Duodenal mucosa (tissue), 2 donors: Measurements from ENCODE around the gene CMTM2.

Experiments used
- H3K27ac ChIP-seq: one replicate; pipeline ENCODE4 v1.7.0; 2013; ENCODE audit warnings: low read depth, low read length
- H3K27me3 ChIP-seq, 2 donors: one replicate each; pipeline ENCODE4 v1.7.0; 2013; ENCODE audit warnings: low read length in 2 of 2, control low read depth in 1 of 2; ENCODE audit not compliant: insufficient read depth in 2 of 2, control insufficient read depth in 1 of 2
- H3K36me3 ChIP-seq, 2 donors: one replicate each; pipeline ENCODE4 v1.7.0; 2013; ENCODE audit warnings: low read length in 2 of 2, control low read depth in 1 of 2; ENCODE audit not compliant: insufficient read depth in 2 of 2, control insufficient read depth in 1 of 2
- H3K4me1 ChIP-seq, 2 donors: one replicate each; pipeline ENCODE4 v1.7.0; 2013; ENCODE audit warnings: low read length in 2 of 2, control low read depth in 1 of 2; ENCODE audit not compliant: insufficient read depth in 2 of 2, control insufficient read depth in 1 of 2
- H3K4me3 ChIP-seq, 2 donors: one replicate each; pipeline ENCODE4 v1.7.0; 2013; ENCODE audit warnings: low read length in 2 of 2, low read depth in 1 of 2
- H3K9ac ChIP-seq, 2 donors: one replicate each; pipeline ENCODE4 v1.7.0; 2013; ENCODE audit warnings: low read length in 2 of 2, low read depth in 1 of 2
- H3K9me3 ChIP-seq, 2 donors: one replicate each; pipeline ENCODE4 v1.7.0; 2013; ENCODE audit warnings: low read length in 2 of 2, control low read depth in 1 of 2; ENCODE audit not compliant: control insufficient read depth in 1 of 2

CMTM2 gene

DNA sequence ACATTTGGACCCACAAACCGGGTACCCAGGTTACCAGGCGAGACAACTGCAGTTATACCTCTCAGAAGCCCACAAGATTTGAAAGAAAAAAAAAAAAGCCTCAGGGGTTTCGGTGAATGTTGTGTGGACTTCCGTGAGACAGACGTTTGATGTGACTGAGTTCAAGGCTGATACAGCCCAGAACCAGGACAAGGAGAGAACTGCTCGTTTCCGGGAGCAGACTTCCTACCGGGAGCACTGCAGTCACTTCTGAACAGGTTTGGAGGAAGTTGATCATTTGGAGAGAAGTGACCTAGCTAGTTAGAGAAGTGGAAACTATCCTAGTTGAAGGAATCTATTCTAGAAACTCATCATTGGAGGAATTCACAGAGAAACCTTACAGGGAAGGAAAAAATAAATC, 26.0 kb upstream of the CMTM2 start:
- H3K4me3 ChIP-seq = peak overlapping the region; percentile 80 to 87
- H3K27me3 ChIP-seq = no peaks in the 10 kb centered on the region
- H3K27ac ChIP-seq = no peak overlapping the region
- peak overlapping the region; percentile 73 to 76 for H3K9ac ChIP-seq
- H3K4me1 ChIP-seq = peaks cover 28 to 41% of the 10 kb centered on the region in 2 donors
- no peaks in the 10 kb centered on the region for H3K9me3 ChIP-seq
- peaks cover under 1 to 5% of the 10 kb centered on the region in 2 donors for H3K36me3 ChIP-seq

DNA sequence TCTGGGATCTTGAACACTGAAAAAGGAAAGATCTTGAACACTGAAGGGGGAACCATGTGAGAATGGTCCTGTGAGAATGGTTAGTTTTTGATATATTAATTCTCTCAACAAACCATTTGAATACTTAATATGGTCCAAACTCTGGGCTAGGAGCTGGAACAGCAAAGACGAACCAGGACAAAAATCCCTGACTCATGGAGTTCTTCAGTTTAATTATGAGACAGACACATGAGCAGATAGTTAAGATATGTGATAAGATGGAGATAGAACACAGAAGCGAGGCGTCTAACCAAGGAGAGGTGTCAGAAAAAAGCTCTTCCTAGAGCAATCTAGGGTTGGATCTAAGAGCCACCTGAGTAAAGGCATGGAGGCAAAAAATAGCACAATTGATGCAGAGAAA, 25.2 kb upstream of the CMTM2 start:
- Histone ChIP-seq H3K4me1 (peaks cover 25 to 34% of the 10 kb centered on the region in 2 donors), H3K36me3 (peaks cover 8 to 12% of the 10 kb centered on the region in 2 donors), H3K9ac (peak overlapping the region; percentile 73 to 76), H3K9me3 (no peaks in the 10 kb centered on the region), H3K27me3 (no peaks in the 10 kb centered on the region), H3K27ac (no peak overlapping the region), H3K4me3 (peak overlapping the region; percentile 80 to 87)

DNA sequence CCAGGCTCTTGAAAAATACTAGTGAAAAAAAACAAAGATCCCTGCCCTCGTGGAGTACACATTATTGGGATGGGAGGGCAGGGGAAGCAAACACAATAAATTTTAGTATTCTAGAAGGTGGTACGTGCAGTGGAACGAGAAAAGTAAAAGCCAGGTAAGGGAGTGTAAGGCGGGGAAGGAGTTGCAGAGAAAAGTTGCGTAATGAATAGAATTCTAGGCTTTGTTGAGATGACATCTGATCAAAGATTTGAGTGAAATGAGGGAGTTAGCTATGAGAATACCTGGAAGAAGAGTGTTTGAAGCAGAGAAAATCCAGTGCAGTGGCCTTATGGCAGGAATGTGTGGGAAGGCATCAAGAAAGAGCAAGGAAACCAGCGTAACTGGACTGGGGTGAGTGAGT, 24.8 kb upstream of the CMTM2 start:
- H3K4me3 ChIP-seq = peak overlapping the region; percentile 80 to 87
- no peaks in the 10 kb centered on the region for H3K9me3 ChIP-seq
- no peak overlapping the region for H3K9ac ChIP-seq
- H3K36me3 ChIP-seq = peaks cover 12 to 13% of the 10 kb centered on the region in 2 donors
- no peak overlapping the region for H3K27ac ChIP-seq
- no peaks in the 10 kb centered on the region for H3K27me3 ChIP-seq
- peaks cover 25 to 29% of the 10 kb centered on the region in 2 donors for H3K4me1 ChIP-seq

DNA sequence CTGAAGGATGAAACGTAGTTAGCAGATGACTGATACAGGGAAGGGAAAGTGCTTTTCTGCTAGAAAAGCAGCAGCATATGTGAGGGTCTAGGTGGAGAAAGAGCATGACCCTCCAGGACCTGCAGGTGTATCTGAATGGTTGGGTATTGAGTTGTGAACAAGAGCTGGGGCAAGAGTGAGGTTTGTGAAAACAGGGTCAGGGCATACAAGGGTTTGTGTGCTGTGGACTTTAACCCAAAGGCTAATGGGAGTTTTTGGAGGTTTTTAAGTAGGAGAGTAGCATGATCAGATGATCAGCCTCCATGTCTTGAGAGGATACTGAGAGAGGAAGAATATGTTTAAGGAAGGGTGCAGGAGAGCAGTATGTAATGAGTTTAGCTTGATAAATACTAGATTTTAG, 19.2 kb upstream of the CMTM2 start:
- Histone ChIP-seq H3K27ac (no peak overlapping the region), H3K36me3 (peaks cover 12 to 30% of the 10 kb centered on the region in 2 donors), H3K27me3 (no peaks in the 10 kb centered on the region), H3K9me3 (no peaks in the 10 kb centered on the region), H3K9ac (no peak overlapping the region), H3K4me3 (no peak overlapping the region), H3K4me1 (no peaks in the 10 kb centered on the region)

DNA sequence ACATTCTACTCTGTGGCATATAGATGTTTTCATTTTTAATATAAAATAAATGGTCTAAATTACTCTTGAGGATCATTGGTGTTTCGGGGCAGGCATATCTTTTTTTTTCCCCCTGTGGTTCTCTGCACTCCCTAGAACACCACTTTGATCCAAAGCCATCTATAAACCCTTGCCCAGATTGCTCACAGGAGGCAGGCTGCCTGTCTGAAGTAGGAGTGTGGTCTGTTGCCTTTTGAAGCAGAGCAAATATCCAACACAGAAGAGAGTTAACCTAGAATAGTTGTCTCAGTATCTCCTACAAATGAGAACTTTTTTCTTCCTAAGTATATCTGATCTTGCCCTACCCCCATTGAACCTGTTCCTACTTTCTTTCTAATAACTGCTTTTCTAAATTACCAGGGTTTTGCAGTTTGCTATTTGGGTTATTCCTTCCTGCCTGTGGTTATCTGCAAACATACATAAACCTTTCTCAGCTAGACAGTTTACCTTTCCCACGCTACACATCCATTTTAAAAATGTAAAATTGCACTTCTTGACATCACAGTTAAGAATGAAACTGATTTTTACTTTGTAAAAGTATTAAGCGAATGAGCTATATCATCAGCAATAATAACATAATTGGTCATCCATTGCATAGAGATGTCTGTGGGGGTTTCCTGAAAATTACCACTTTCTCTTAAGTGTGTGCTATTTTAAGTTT, 17.7 kb upstream of the CMTM2 start:
- no peaks in the 10 kb centered on the region for H3K4me1 ChIP-seq
- no peak overlapping the region for H3K4me3 ChIP-seq
- peaks cover 12 to 40% of the 10 kb centered on the region in 2 donors for H3K36me3 ChIP-seq
- H3K9ac ChIP-seq = no peak overlapping the region
- H3K27me3 ChIP-seq = no peaks in the 10 kb centered on the region
- no peaks in the 10 kb centered on the region for H3K9me3 ChIP-seq
- no peak overlapping the region for H3K27ac ChIP-seq

DNA sequence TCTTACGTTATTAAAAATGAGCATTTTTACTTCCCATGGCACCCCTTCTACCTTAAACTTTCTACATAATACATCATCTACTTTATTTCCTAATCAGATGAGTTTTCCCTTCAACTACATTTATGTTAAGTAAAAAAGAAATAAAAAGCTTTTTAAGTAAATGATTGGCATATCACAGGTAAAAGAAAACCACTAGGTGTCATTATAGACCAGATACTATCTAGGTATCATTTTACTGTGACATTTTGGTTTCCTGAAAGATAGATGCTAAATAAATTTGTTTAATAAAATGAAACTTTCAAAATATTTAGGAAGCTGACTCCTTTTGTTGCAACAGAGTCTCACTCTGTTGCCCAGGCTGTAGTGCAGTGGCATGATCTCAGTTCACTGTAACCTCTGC, 16.9 kb upstream of the CMTM2 start:
- no peak overlapping the region for H3K27ac ChIP-seq
- H3K9me3 ChIP-seq = no peaks in the 10 kb centered on the region
- H3K36me3 ChIP-seq = peaks cover 11 to 44% of the 10 kb centered on the region in 2 donors
- no peaks in the 10 kb centered on the region for H3K27me3 ChIP-seq
- H3K9ac ChIP-seq = no peak overlapping the region
- H3K4me3 ChIP-seq = no peak overlapping the region
- H3K4me1 ChIP-seq = no peaks in the 10 kb centered on the region

DNA sequence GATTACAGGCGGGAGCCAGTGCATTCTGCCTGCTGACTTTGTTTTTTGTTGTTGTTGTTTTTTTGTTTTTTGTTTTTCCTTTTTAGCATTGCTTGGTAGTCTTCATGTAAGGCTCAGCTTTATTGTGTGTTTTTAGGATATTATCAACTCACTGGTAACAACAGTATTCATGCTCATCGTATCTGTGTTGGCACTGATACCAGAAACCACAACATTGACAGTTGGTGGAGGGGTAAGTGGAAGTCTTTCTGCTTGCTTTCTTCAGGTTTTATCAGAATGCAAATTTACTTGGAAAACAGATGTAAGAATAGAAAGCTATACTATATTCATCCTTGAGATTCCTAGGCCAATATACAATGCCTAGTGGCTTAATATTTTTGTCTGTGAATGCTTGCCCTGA, 16.3 kb upstream of the CMTM2 start:
- no peaks in the 10 kb centered on the region for H3K9me3 ChIP-seq
- H3K4me3 ChIP-seq = no peak overlapping the region
- H3K9ac ChIP-seq = no peak overlapping the region
- no peaks in the 10 kb centered on the region for H3K4me1 ChIP-seq
- H3K27ac ChIP-seq = no peak overlapping the region
- H3K27me3 ChIP-seq = no peaks in the 10 kb centered on the region
- peaks cover 7 to 44% of the 10 kb centered on the region in 2 donors for H3K36me3 ChIP-seq

DNA sequence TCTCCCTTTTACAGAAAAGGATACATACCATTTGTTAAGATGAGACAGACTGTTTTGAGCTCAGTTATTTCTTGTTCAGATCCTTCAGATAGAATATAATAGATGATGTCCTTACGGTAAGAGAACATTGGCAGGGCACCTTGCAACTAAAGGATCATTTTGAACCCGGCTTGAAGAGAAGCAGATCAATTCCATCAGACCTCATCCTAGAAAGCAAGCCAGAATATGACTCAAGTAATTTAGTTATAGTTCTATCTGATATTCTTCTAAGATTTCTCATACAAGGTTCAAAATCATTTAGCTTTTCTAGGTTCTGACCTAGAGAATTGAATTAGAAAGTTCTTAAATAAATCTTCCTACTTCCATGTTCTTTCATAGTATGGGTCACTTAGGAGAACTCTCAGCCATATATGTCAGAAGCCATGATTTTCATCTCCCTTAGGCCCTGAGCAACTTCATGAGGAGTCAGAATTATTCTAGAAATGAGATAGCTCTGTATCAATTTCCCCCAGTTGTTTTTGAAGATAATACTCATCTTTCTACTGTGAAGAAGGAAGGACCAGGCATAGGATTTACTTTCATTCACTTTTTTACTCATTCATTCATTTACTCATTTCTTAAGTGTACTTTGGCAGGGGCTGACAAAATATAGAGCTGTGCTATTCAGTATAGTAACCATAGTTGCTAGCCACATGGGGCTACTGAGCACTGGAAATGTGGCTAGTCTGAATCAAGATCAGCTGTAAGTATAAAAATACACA, 15.5 kb upstream of the CMTM2 start:
- no peaks in the 10 kb centered on the region for H3K9me3 ChIP-seq
- peaks cover 3 to 38% of the 10 kb centered on the region in 2 donors for H3K36me3 ChIP-seq
- no peaks in the 10 kb centered on the region for H3K4me1 ChIP-seq
- H3K27me3 ChIP-seq = no peaks in the 10 kb centered on the region
- no peak overlapping the region for H3K9ac ChIP-seq
- H3K27ac ChIP-seq = no peak overlapping the region
- no peak overlapping the region for H3K4me3 ChIP-seq

DNA sequence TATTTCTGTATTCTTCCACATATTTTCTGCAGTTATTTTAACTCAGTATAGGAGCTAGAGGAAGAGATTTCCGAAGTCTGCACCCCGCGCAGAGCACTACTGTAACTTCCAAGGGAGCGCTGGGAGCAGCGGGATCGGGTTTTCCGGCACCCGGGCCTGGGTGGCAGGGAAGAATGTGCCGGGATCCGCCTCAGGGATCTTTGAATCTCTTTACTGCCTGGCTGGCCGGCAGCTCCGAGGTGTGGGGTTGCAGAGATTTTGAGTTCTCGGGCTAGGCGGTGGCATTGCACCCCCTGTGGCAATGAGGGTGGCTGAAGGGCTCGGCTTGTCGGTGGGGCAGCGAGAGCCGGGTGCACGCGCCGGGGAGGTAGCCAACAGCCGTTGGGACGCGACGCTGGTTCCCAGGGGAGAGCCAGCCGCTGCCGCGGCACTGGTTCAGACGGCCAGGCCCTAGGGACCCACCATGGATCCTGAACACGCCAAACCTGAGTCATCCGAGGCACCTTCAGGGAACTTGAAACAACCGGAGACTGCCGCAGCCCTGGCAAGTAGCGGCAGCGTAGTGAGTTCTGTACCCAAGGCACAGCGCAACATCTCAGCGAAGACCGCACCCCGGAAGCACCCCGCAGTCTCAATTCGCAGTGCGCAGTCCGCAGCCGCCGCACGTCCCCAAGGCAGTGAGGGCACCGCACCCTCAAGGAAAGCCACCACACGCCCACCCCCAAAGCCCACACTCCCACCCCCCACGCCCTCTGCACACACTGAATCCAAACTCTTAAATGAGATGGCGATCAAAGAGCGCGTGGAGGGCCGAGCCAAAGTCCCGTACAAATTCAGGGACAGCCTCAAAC, 13.0 kb upstream of the CMTM2 start, which contains the start of gene CMTM1:
TSS of gene CMTM1 (plus strand) at position 389 of the 851 bp plus-strand sequence. CDS start at position 464, 75 bp downstream.
- H3K9me3 ChIP-seq = no peaks in the 10 kb centered on the region
- peaks cover 0 to 24% of the 10 kb centered on the region in 2 donors for H3K36me3 ChIP-seq
- H3K4me3 ChIP-seq = no peak within 1 kb of the TSS
- H3K27me3 ChIP-seq = no peaks in the 10 kb centered on the region
- H3K9ac ChIP-seq = no peak within 1 kb of the TSS
- no peak within 1 kb of the TSS for H3K27ac ChIP-seq
- peaks cover 0 to 13% of the 10 kb centered on the region in 2 donors for H3K4me1 ChIP-seq
